Retinal pigment epithelial cell (primary cell): ENCODE data around the gene AGGF1.

ENCODE experiments used
- DNase-seq: peaks from one replicate; pipeline ENCODE4 v3.0.0-alpha.2; 2010; ENCODE audit warnings: low read depth
- H3K4me3 ChIP-seq: 2 replicates; pipeline ENCODE4 v1.5.1; 2011; ENCODE audit warnings: mild to moderate bottlenecking, low read length, control low read depth, moderate library complexity
- CTCF ChIP-seq: conservative IDR thresholded peaks from 2 replicates; pipeline ENCODE4 v1.5.1; 2011; ENCODE audit warnings: low read depth, low read length, control low read depth, inconsistent platforms

The AGGF1 gene

GRCh38 chr5:77030097-77031071 is at the start of gene AGGF1:
AGGF1 (plus strand) TSS chr5:77030404; CDS start chr5:77030767, 363 bp downstream.
- peak within 1 kb of the TSS; percentile 74 for H3K4me3 ChIP-seq
- DNase-seq: peak; percentile 86
- no peak for TF ChIP-seq CTCF

GRCh38 chr5:76980518-76981144 is 49.6 kb upstream of the AGGF1 start:
- H3K4me3 ChIP-seq: no peak overlapping the region
- no peak for TF ChIP-seq CTCF
- no peak for DNase-seq

- no peak overlapping the region for H3K4me3 ChIP-seq
- no peak for TF ChIP-seq CTCF
- DNase-seq: no peak
These were observed 47.8 kb upstream of the AGGF1 start for GRCh38 chr5:76982450-76982849.

- H3K4me3 ChIP-seq: no peak overlapping the region
- no peak for DNase-seq
- TF ChIP-seq CTCF: no peak
These were observed 46.7 kb upstream of the AGGF1 start for GRCh38 chr5:76983468-76983867.

- no peak for DNase-seq
These were observed 43.2 kb upstream of the AGGF1 start for GRCh38 chr5:76986825-76987526.

More at GRCh38 chr5:76986825-76987526, 43.2 kb upstream of the AGGF1 start:
- H3K4me3 ChIP-seq: no peak overlapping the region
- no peak for TF ChIP-seq CTCF
